HL-60 (cell line): Measurements from ENCODE around the gene NOVA1.

ENCODE experiments used
- DNase-seq, 2 experiments: peaks; one replicate each; pipeline ENCODE4 v3.0.0-alpha.2; 2010 to 2020; ENCODE audit warnings: low read depth in 1 of 2, low spot score in 1 of 2
- H3K27ac ChIP-seq: fragments of 250-450 bp; sonication (Bioruptor Pico); replicated peaks from 2 replicates; pipeline ENCODE4 v1.5.1; 2020; ENCODE audit warnings: mild to moderate bottlenecking, moderate library complexity
- H3K27me3 ChIP-seq: fragments of 250-450 bp; sonication (Bioruptor Pico); 2 replicates; pipeline ENCODE4 v1.5.1; 2021; ENCODE audit warnings: mild to moderate bottlenecking, moderate library complexity; ENCODE audit not compliant: insufficient read depth, poor library complexity, severe bottlenecking
- H3K4me3 ChIP-seq: replicated peaks from 2 replicates; pipeline ENCODE4 v1.5.1; 2011; ENCODE audit warnings: mild to moderate bottlenecking, control low read depth, low read length; ENCODE audit not compliant: insufficient read depth
- CTCF ChIP-seq: IDR thresholded peaks from one replicate; pipeline ENCODE4 v1.5.1; 2011; ENCODE audit warnings: low read length, control low read depth, inconsistent platforms; ENCODE audit not compliant: insufficient read depth
- GABPA ChIP-seq: IDR thresholded peaks from 2 replicates; pipeline ENCODE4 v1.6.1; 2012; ENCODE audit warnings: low read depth
- POLR2AphosphoS5 ChIP-seq: IDR thresholded peaks from 2 replicates; pipeline ENCODE4 v1.6.1; 2012; ENCODE audit warnings: low read depth
- SPI1 ChIP-seq: IDR thresholded peaks from 2 replicates; pipeline ENCODE4 v1.6.1; 2012; ENCODE audit warnings: low read depth, mild to moderate bottlenecking, borderline replicate concordance
- TF ChIP-seq, protein P1 (sequence below): IDR thresholded peaks from 2 replicates; pipeline ENCODE4 v1.6.1; 2012; ENCODE audit warnings: low read depth; ENCODE audit not compliant: insufficient replicate concordance

NOVA1 gene

DNA sequence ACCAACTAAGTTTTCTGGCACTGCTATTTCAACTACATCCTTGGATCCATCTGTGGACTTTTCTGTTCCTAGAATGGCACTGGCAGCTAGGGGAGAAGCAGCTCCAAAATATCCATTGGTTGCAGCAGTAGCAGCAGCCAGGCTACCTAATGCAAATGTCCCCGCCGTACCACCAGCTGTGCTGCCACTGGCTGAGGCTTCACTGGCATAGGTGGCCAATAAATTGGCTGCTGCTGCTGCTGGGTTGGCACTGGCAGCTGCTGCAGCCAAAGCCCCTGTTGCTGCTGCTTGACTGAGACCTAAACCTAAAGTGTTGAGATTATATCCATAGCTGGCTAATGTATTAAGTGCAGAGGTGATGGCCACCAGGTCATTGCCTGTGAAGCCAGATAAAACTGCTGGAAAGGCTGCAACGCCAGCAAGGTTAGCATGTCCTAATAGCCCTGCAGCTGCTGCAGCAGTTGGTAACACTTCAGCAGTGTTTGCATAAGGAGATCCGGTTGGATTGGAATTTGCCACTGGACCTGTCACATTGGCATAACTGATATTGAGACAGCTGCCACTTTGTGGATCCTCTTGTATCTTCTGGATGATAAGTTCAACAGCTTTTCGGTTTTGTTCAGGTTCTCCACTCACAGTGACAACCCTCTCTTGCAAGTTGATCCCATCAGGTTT is 149.5 kb downstream of the NOVA1 start:
- no peak for DNase-seq

GRCh38 chr14:26444822-26445221 is 153.0 kb downstream of the NOVA1 start:
- TF ChIP-seq, protein P1, sequence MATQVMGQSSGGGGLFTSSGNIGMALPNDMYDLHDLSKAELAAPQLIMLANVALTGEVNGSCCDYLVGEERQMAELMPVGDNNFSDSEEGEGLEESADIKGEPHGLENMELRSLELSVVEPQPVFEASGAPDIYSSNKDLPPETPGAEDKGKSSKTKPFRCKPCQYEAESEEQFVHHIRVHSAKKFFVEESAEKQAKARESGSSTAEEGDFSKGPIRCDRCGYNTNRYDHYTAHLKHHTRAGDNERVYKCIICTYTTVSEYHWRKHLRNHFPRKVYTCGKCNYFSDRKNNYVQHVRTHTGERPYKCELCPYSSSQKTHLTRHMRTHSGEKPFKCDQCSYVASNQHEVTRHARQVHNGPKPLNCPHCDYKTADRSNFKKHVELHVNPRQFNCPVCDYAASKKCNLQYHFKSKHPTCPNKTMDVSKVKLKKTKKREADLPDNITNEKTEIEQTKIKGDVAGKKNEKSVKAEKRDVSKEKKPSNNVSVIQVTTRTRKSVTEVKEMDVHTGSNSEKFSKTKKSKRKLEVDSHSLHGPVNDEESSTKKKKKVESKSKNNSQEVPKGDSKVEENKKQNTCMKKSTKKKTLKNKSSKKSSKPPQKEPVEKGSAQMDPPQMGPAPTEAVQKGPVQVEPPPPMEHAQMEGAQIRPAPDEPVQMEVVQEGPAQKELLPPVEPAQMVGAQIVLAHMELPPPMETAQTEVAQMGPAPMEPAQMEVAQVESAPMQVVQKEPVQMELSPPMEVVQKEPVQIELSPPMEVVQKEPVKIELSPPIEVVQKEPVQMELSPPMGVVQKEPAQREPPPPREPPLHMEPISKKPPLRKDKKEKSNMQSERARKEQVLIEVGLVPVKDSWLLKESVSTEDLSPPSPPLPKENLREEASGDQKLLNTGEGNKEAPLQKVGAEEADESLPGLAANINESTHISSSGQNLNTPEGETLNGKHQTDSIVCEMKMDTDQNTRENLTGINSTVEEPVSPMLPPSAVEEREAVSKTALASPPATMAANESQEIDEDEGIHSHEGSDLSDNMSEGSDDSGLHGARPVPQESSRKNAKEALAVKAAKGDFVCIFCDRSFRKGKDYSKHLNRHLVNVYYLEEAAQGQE, result peak; percentile 90
- no peak for TF ChIP-seq CTCF
- TF ChIP-seq POLR2AphosphoS5, result no peak
- TF ChIP-seq GABPA, result no peak
- no peak for TF ChIP-seq SPI1
- no peak overlapping the region for H3K27ac ChIP-seq
- H3K27me3 ChIP-seq, result no peaks in the 10 kb centered on the region
- no peak overlapping the region for H3K4me3 ChIP-seq
- DNase-seq, result no peak

More for the DNA sequence above, 149.5 kb downstream of the NOVA1 start:
- TF ChIP-seq GABPA (no peak), CTCF (no peak), POLR2AphosphoS5 (no peak)
- TF ChIP-seq, protein P1, result no peak
- Histone ChIP-seq H3K27me3 (no peaks in the 10 kb centered on the region), H3K27ac (no peak overlapping the region), H3K4me3 (no peak overlapping the region)

DNA sequence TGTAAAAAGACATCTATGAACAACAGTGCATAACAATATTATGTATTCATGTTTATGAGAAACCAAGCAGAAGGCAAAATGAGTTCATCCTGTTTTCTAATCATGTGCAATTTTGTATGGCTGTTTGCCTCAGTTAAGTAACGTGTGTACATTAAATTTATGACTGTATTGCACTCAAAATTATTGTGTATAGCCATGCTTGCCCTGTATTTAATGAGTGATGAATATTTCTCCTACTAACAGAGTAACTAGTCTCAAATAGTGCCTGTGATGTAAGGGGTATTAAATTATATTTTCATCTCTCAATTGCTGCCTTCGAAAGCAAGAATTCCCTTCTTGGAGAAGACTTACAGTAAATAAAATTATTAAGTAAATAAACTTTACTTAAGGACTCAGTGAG is 154.2 kb downstream of the NOVA1 start:
- TF ChIP-seq, protein P1, result no peak
- TF ChIP-seq GABPA, result no peak
- no peak for TF ChIP-seq CTCF
- no peak for TF ChIP-seq SPI1
- no peak for TF ChIP-seq POLR2AphosphoS5
- DNase-seq, result no peak
- H3K4me3 ChIP-seq, result no peak overlapping the region
- no peak overlapping the region for H3K27ac ChIP-seq
- no peaks in the 10 kb centered on the region for H3K27me3 ChIP-seq
